Measurements from ENCODE around the gene SIGLEC7.

SIGLEC7 gene

GRCh38 chr19:51142119-51142518 is at the start of gene SIGLEC7:
Gene SIGLEC7 (plus strand): TSS chr19:51142301. CDS start chr19:51142370, 69 bp downstream.
- DNase-seq (ENCODE audit: low spot score) = no peak

GRCh38 chr19:51093101-51093500 is 49.0 kb upstream of the SIGLEC7 start:
- no peak for DNase-seq (ENCODE audit: low spot score)

- DNase-seq (ENCODE audit: low spot score) = no peak
These were observed 48.4 kb upstream of the SIGLEC7 start for GRCh38 chr19:51093510-51094345.

GRCh38 chr19:51094696-51095279 is 47.3 kb upstream of the SIGLEC7 start:
- DNase-seq (ENCODE audit: low spot score) = no peak

GRCh38 chr19:51096473-51097165 is 45.5 kb upstream of the SIGLEC7 start:
- DNase-seq (ENCODE audit: low spot score) = peak; percentile 41

- peak; percentile 66 for DNase-seq (ENCODE audit: low spot score)
These were observed 44.8 kb upstream of the SIGLEC7 start for GRCh38 chr19:51097166-51097738.

GRCh38 chr19:51097796-51098195 is 44.3 kb upstream of the SIGLEC7 start:
- DNase-seq (ENCODE audit: low spot score) = no peak

GRCh38 chr19:51098365-51099046 is 43.6 kb upstream of the SIGLEC7 start:
- no peak for DNase-seq (ENCODE audit: low spot score)

GRCh38 chr19:51099047-51099382 is 43.1 kb upstream of the SIGLEC7 start:
- no peak for DNase-seq (ENCODE audit: low spot score)

- no peak for DNase-seq (ENCODE audit: low spot score)
These were observed 41.5 kb upstream of the SIGLEC7 start for GRCh38 chr19:51100601-51101000.

GRCh38 chr19:51101171-51101865 is 40.8 kb upstream of the SIGLEC7 start:
- DNase-seq (ENCODE audit: low spot score) = no peak

GRCh38 chr19:51102991-51103390 is 39.1 kb upstream of the SIGLEC7 start:
- no peak for DNase-seq (ENCODE audit: low spot score)

GRCh38 chr19:51103926-51104341 is 38.2 kb upstream of the SIGLEC7 start:
- DNase-seq (ENCODE audit: low spot score) = no peak

- DNase-seq (ENCODE audit: low spot score) = peak; percentile 41
These were observed 34.6 kb upstream of the SIGLEC7 start for GRCh38 chr19:51107406-51108065.

- peak; percentile 100 for DNase-seq (ENCODE audit: low spot score)
These were observed 33.9 kb upstream of the SIGLEC7 start, which contains the start of gene CTU1 for GRCh38 chr19:51108066-51108804. Gene CTU1 (minus strand): TSS chr19:51108409. CDS start chr19:51104569, 3,840 bp downstream.

GRCh38 chr19:51108805-51109146 is 33.3 kb upstream of the SIGLEC7 start:
- no peak for DNase-seq (ENCODE audit: low spot score)

- no peak for DNase-seq (ENCODE audit: low spot score)
These were observed 31.5 kb upstream of the SIGLEC7 start for GRCh38 chr19:51110666-51110971.

GRCh38 chr19:51111606-51112005 is 30.5 kb upstream of the SIGLEC7 start:
- peak; percentile 67 for DNase-seq (ENCODE audit: low spot score)

GRCh38 chr19:51114087-51114729 is 27.9 kb upstream of the SIGLEC7 start:
- no peak for DNase-seq (ENCODE audit: low spot score)

- DNase-seq (ENCODE audit: low spot score) = no peak
These were observed 25.3 kb upstream of the SIGLEC7 start for GRCh38 chr19:51116736-51117286.

All from SW480 (cell line).